Activated effector memory CD4-positive, alpha-beta T cell treated with anti-CD3 and anti-CD28 coated beads, Interleukin-2, amount 50 U/mL, for 16 hours (primary cell): ENCODE results near the gene GBGT1.

Experiments
- DNase-seq: peaks from one replicate; pipeline ENCODE4 v3.0.0-alpha.2; 2020

GBGT1 gene

GRCh38 chr9:133160742-133161546 is 2.8 kb downstream of the GBGT1 start:
- peak; percentile 79 for DNase-seq

GRCh38 chr9:133158695-133159094 is 5.0 kb downstream of the GBGT1 start:
- no peak for DNase-seq

- DNase-seq, result no peak
Measured at GRCh38 chr9:133155156-133155555, 8.6 kb downstream of the GBGT1 start.

DNA sequence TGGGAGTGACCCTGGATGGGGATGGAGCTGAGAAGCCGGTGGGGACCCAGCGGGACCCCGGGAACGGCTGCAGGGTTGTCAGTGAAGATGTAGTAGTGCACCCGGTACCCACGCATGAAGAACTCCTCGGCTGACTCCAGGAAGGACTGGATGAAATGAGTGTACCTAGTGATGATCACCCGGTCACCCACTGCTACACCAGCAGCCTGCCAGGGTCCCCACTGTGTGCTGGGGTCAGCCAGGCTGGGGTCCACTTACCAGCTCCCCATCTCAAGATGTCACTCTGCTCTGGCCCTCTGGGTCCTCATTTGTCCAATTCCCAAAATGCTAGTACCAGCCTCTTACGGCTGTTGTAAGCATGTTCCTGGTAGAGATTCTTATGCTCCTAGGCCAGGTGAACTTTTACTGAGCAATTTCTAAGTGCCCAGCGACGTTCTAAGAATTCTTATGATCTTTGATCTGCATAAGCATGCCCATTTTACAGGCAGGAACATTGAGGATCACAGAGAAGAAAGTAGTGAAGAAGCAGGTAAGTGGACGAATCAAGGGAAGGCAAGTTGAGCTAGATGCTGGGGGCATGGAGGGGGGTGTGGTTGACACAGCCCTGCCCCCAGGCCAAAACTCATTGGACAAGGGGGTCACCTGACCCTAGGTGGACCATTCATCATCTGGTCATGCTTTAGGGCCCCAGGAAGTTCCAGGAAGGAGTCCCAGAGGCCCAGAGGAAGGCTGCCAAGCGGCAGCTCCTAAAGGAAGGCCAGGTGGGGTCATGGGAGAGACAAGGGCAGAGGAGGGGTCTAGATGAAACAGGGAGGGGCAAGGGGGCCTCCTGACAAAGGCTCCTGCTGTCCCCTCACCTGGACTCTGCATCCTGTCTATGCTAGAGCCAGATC is 9.4 kb downstream of the GBGT1 start:
- DNase-seq, result no peak

DNA sequence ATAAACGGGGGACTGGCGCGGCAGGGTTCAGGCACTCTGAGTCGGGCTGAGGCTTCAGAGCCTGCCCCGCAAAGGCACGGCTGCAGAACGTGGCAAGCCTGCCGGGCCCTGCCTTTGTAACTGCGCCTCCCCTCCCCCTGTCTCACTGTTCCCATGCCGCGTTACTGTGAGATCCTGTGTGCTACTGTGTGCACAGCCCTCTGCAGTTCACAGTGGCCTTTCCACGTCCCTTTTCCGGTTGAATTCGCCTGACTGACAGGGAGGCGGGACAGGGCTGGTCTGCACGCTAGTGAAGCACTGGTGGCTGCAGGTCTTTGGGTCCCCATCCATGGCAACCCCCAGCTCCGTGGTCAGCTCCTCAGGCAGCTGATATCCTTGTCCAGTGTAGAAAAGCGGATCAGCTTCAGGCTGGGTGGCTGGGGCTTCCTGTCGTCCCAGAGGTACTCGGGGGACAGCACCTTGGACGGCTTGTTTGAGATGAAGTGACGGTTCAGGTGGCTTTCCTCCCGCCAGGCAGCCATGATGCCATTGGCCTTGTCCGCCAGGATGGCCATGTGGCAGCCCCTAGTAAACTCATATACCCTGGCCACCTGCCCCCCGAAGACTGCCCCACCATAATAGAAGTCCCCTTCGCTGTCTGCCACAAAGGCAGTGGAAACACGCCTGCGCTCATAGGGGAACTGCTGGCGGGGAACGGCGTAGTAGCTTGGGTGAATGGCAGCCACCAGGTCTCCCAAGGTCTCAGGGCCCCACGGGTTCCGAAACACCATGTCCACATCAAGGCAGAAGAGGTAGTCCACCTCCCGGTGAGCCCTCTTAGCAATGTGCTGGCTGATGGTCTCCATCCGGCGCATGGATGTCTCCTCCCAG is 10.3 kb downstream of the GBGT1 start:
- no peak for DNase-seq

GRCh38 chr9:133151601-133152525 is 11.9 kb downstream of the GBGT1 start:
- no peak for DNase-seq

GRCh38 chr9:133151041-133151440 is 12.7 kb downstream of the GBGT1 start:
- no peak for DNase-seq

GRCh38 chr9:133149130-133150015 is 14.3 kb downstream of the GBGT1 start:
- peak; percentile 94 for DNase-seq

- DNase-seq, result peak; percentile 86
Measured at GRCh38 chr9:133148199-133149129, 15.2 kb downstream of the GBGT1 start.

- peak; percentile 94 for DNase-seq
Measured at GRCh38 chr9:133147412-133148198, 16.1 kb downstream of the GBGT1 start.

DNA sequence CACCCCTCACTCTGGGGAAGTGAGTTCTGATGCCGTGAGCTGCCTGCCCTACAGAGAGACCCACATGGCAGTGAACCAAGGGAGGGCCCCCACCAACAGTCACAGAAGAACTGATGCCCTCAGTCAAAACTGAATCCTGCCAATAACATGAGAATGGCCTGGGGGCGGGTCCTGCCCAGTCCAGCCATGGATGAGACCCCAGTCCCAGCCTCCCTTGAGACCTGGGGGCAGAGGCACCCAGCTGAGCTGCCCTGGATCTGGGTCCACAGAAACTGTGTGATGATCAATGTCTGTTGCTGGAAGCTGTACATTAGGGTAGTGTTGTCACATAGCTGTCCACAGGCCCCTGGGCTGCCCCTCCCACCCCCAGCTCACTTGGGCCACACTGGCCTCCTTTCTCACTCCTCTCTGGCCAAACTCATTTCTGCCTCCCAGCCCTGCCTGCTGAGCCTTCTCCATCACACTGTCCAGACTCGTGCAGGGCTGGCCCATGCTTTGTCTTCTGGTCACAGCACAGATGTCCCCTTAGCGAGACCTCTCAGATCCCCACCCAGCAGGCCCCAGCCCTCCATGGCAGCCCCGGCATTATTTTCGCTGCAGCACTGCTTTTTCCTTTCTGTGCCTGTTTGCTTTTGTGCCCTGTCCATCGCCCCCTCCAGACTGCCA is 16.8 kb downstream of the GBGT1 start:
- no peak for DNase-seq

GRCh38 chr9:133144904-133145851 is 18.5 kb downstream of the GBGT1 start:
- DNase-seq, result no peak

GRCh38 chr9:133144142-133144903 is 19.4 kb downstream of the GBGT1 start:
- DNase-seq, result peak; percentile 98

- DNase-seq, result no peak
Measured at GRCh38 chr9:133143639-133144141, 20.0 kb downstream of the GBGT1 start.

DNA sequence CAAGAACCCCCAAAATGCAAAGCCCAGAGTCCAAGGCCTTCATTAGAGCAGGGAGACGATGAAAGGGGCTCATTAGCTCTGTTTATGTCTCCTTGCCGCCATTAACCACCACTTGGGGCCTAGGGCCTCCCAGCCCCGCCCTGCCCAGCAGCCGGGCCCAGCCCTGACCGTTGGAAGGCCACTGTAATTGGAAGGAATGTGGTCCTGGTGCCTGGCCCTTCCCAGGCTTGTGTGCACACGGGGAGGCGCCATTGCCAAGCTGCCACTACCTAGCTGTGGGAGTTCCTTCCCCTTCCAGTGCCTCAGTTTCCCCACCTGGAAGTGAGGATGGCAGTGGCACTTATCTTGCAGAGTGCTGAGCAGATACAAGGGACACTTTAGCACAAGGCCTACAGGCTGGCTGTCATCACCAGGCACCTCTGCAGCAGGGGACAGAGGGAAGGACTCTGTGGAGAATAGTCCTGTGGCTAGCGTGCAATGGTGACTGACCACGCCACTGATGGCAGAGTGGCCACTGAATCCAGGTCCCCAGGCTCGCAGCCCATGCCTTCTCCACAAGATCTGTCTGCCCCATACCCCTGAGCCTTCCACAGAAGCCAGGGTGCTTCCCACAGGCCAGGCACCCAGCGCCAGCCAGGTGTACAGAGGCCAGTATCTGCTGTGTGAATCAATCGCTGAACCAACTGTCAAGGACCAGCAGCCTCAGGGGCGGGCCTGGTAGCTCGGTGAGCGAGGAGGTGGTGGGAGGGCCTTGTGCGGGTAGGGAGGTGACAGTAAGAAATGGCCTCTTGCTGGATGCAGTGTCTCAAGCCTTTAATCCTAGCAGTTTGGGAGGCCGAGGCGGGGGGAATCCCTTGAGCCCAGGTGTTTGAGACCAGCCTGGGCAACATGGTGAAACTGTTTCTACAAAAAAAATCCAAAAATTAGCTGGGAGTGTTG is 20.8 kb downstream of the GBGT1 start:
- DNase-seq, result peak; percentile 84
